Measurements from ENCODE around the gene PKN1. TPM values are rescaled to one million over a fixed set of nuclear protein-coding genes. Genes with fewer than 3 reads are reported as not detected.

Gene PKN1
- total and polyA plus RNA-seq, 8 donors, result 50.5 to 91.5 (median 64.2) TPM

GRCh38 chr19:14474827-14475226 lies 41.7 kb downstream of the PKN1 start:
- no peak for FAIRE-seq
- intact Hi-C loops (cut with DNase I), result no loop called here
- H3K4me1 ChIP-seq, result peaks cover 4 to 5% (median 5%) of the 10 kb centered on the region in 3 donors

GRCh38 chr19:14475251-14476073 lies 42.4 kb downstream of the PKN1 start, which contains the start of gene PTGER1:
Gene PTGER1 (minus strand): TSS chr19:14475354. CDS start chr19:14474320, 1,034 bp downstream.
- H3K27ac ChIP-seq, result no peak within 1 kb of the TSS
- no peak for TF ChIP-seq CTCF (IDR thresholded peaks at IDR 0.05)
- WGBS, 2 donors, result 10 to 13% methylated on average over 29 to 33 of the region's 33 CpGs
- ATAC-seq (peak in 3 of 4 donors; percentile 22 to 33 (median 23)), DNase-seq (peak in 1 of 6 donors; percentile 61), FAIRE-seq (no peak)
- H3K27me3 ChIP-seq, result no peaks in the 10 kb centered on the region
- H3K9me3 ChIP-seq, result no peaks in the 10 kb centered on the region
- peaks cover 4 to 5% (median 5%) of the 10 kb centered on the region in 3 donors for H3K4me1 ChIP-seq
- peak within 1 kb of the TSS in 1 of 4 donors; percentile 26 for H3K4me3 ChIP-seq
- no peaks in the 10 kb centered on the region for H3K36me3 ChIP-seq
- intact Hi-C loops (cut with DNase I), result no loop called here

More at GRCh38 chr19:14474827-14475226, 41.7 kb downstream of the PKN1 start:
- no peaks in the 10 kb centered on the region for H3K36me3 ChIP-seq
- no peak overlapping the region for H3K4me3 ChIP-seq
- no peaks in the 10 kb centered on the region for H3K27me3 ChIP-seq
- WGBS, 2 donors, result 37 to 44% methylated on average over 12 of the region's 12 CpGs
- DNase-seq, result peak in 1 of 6 donors; percentile 67
- H3K9me3 ChIP-seq, result no peaks in the 10 kb centered on the region
- no peak overlapping the region for H3K27ac ChIP-seq
- no peak for TF ChIP-seq CTCF (IDR thresholded peaks at IDR 0.05)
- no peak for ATAC-seq

GRCh38 chr19:14476327-14476672 lies 43.2 kb downstream of the PKN1 start:
- Histone ChIP-seq H3K4me1 (peaks cover 4 to 5% (median 5%) of the 10 kb centered on the region in 3 donors), H3K9me3 (no peaks in the 10 kb centered on the region), H3K27me3 (no peaks in the 10 kb centered on the region), H3K4me3 (no peak overlapping the region), H3K27ac (no peak overlapping the region), H3K36me3 (no peaks in the 10 kb centered on the region)
- no peak for DNase-seq
- FAIRE-seq, result no peak
- WGBS, 2 donors, result 66 to 76% methylated on average over 7 of the region's 7 CpGs
- ATAC-seq, result no peak
- TF ChIP-seq CTCF (IDR thresholded peaks at IDR 0.05), result no peak
- intact Hi-C loops (cut with DNase I), result no loop called here

- TF ChIP-seq CTCF (IDR thresholded peaks at IDR 0.05), result no peak
- Histone ChIP-seq H3K4me3 (no peak overlapping the region), H3K27me3 (no peaks in the 10 kb centered on the region), H3K9me3 (no peaks in the 10 kb centered on the region), H3K4me1 (peaks cover 4 to 5% (median 5%) of the 10 kb centered on the region in 3 donors), H3K27ac (no peak overlapping the region), H3K36me3 (no peaks in the 10 kb centered on the region)
- peak in 1 of 4 donors; percentile 5 for ATAC-seq
- WGBS, 2 donors, result 54 to 65% methylated on average over 26 of the region's 26 CpGs
- FAIRE-seq, result no peak
- intact Hi-C loops (cut with DNase I), result no loop called here
- DNase-seq, result peak in 1 of 6 donors; percentile 56
These were observed 43.7 kb downstream of the PKN1 start for GRCh38 chr19:14476673-14477401.

Measured in pancreas (tissue), 10 donors.